ENCODE results near the gene KSR1.
"Not testable (repeated sequence)": the region's sequence is repeated elsewhere in the genome, so short reads cannot be mapped to it uniquely, and the experiment has no call there.

Gene KSR1

DNA sequence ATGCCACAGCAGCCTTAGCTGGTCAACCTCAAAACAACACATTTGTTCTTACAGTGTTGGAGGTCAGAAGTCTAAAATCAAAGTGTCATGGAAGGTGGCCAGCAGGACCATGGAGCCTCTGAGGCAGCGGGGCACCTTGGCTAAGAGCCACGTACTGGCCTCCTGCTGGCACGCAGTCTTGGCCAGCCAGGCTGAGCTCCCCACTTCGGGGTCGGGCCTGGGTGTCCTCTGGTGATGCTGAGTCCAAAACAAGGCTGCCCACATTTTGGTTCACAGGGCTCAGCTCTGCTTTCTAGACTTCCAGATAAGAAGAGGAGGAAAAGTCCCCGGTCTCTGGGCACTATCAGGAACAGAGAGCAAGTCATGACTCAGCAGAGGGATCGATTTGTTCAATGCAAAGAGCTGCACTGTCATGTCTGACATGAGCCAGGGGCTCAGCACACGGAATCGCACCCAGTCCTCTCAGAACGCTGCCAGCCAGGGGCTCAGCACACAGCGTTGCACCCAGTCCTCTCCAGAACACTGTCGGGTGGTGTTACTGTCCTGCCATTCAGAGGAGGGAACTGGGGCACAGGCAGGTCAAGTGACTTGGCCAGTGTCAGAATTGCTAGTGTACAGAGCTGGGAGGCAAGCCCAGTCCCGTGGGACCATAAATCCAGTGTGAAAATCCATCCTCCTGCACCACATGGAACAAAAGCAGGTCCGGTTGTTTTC, 177.2 kb downstream of the KSR1 start:
- no peak for DNase-seq (ENCODE audit: low read depth in 2 of 2)

DNA sequence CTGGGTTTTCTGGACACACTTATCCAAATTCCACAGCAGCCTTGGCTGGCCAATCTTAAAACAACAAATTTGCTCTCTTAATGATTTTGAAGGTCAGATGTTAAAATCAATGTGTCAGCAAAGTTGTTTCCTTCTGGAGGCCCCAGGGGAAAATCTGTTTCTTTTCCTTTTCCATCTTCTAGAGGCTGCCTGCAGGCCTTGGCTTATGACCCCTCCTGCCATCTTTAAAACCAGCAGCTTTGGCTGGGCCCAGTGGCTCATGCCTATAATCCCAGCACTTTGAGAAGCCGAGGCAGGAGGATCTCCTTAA, 177.7 kb downstream of the KSR1 start:
- DNase-seq (ENCODE audit: low read depth in 2 of 2) = no peak

DNA sequence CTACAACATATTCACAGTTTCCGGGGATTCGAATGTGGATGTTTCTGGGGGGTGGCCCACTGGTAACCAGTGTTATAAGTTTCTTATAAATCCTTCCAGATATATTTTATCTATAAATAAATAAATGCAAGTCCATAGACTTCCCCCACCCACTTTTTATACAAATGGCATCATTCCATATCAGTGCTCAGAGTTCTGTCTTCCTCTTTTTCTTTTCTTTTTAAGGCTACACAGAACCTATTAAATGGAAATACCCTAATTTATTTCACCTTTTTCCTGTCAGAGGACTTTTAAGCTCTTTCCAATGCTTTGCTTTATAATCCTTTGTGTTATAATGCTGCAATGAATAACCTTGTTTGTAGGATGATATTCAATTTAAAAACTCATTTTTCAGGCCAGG, 178.5 kb downstream of the KSR1 start:
- DNase-seq (ENCODE audit: low read depth in 2 of 2) = no peak

DNA sequence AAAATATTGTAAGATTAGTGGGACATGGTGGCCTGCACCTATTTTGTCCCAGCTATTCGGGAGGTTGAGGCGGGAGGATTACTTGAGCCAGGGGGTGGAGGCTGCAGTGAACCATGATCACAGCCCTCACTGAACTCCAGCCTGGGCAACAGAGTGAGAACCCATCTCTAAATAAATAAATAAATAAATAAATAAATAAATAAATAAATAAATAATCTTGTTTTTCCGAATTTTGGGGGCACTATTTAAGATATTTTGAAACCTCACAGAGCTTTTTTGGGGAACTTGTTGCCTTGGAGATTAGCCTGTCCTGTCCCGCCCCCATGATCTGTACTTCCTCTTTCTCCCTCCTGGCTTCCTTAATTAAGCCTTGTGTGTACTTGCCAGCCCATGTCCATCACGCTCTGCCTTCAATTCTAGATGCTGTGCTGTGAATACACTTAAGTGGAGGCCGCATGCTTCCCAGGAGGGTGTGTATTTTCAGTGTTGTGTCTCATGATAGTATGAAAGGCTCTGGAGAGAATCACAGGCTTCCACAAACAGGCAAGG, 179.1 kb downstream of the KSR1 start:
- DNase-seq (ENCODE audit: low read depth in 2 of 2) = no peak

DNA sequence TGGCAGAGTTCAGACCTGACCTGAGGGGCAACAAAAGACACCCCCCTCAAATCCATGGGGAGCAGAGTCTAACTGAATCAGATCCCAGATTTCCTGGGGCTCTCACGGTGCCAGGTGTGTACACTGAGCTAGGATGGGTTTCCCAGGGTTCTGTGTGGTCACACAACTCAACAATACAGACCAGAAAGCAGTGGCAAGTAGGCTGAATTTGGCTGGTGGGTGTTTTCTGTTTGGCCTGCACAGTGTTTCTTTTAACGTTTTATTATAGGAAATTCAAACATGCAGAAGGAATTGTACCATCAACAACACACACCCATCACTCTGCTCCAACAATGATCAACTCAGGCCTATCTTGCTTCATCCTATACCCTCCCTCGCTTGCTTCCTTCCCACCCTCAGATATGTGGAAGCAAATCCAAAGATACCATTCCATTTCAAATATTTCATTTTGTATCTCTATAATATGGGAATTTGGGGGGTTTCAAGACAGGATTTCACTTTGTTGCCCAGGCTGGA, 179.8 kb downstream of the KSR1 start:
- not testable (repeated sequence) for DNase-seq (ENCODE audit: low read depth in 2 of 2)

DNA sequence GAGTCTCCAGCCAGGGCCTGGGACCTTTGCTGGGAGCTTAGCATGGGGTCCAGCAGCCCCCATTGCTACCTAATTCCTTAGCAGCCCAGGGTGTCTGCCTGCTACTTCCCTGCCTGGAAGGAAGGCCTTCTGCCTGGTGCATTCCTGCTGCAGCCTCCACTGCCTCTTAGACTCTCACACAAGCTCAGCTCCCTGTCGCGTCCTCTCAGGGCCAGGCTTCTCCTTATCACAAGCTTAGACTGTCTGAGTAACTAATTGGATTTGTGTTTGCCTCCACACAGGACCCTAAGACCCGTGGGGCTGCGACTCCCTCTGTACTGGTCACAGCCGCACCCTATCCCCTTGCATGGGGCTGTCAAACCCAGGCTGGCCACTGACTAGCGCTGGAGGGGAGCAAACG, 181.6 kb downstream of the KSR1 start:
- DNase-seq (ENCODE audit: low read depth in 2 of 2) = not testable (repeated sequence)

DNA sequence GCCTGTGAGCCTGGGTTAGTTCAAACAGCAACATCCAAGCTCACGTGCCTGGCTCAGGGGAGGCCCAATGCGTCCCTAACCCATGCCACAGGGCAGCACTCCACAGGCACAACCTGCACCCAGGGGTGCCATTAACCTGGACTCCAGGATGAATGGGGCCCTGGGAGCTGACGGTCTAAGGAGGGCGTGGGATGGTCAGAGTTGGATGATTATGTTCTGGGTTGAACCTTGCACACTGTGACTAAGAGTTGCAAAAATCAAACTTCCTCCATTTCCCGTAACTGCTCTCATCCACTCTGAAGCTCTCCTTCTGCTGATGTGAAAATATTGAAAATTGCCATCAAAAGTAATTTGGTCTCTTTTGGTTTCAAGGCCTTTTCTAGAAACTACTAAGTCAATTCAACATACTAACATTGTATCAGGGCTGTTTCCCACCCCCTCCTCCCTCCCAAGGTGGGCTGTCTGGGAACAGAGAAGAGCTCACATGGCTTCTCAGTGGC, 182.2 kb downstream of the KSR1 start:
- not testable (repeated sequence) for DNase-seq (ENCODE audit: low read depth in 2 of 2)

DNA sequence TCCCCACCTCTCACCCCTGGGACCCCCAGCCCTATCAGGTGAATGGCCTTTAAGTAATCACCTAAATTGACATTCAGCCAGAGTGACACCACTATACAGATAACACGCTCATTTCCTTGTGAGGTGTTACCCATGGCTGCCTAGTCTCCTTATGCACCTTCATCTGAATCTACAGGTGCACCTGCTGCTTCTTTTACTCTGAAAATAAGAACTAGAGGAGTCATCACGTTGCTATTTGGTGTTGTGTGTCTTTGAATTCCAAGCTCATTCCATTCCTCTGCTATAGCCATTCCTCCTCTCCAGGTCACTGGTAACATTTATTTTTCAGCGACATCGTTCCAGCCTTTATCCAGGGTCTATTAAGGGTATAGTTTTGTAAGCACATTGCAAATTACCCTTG, 184.5 kb downstream of the KSR1 start:
- no peak for DNase-seq (ENCODE audit: low read depth in 2 of 2)

DNA sequence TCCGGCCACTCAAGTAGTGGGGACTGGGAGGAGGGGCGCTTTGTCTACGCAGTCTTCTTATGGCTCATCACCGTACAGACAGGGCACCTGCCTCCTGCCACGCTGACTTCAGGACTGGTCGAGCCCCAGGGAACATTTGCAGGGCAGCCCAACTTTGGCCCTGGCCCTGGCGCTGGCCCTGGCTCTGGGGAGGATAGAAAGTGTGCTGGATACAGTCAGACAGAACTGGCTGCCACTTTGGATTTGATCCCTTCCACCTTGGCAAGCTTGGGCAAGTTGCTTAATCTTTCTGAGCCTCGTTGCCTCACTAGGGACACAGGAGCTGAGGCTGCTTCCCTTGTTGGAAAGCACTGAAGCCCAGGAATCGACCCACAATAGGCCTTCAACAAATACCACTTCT, 188.3 kb downstream of the KSR1 start:
- DNase-seq (ENCODE audit: low read depth in 2 of 2) = no peak

DNA sequence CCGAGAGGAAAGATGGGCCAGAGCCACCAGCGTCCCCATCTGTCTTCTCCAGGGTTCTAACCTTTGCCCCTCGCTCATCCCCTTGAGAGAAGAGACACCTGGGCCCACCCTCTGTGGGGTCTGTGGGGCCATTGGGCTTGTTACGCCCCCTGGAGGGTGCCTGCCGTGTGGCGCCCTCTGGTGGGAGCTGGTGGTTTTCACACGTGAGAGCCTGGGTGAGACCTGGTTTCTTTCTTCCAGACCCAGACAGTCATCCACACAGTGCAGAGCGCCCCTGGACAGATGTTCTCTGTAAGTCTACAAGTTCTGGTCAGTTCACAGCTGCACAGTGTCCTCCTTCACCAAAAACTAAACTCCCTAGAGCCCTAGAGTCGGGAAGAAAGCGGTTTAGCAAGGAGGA, 189.4 kb downstream of the KSR1 start:
- DNase-seq (ENCODE audit: low read depth in 2 of 2) = not testable (repeated sequence)

DNA sequence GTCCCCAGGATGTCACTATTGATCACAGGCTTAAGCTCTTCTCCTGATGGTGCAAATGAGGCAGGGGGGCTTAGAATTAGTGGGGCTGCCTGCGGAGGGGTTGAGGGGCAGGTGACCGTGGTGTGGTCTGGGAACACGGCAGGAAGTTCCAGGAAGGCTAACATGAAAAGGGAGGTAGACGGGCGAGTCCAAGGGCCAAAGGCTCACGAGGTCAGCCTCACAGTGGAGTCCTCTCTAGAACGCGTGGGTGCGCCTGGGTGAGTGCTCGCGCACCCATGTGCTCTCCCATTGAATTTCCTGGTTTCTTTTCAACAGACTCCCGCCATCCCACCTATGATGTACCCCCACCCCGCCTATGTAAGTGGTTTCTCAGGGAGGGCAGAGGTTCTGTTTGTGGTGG, 190.0 kb downstream of the KSR1 start:
- DNase-seq (ENCODE audit: low read depth in 2 of 2) = no peak

DNA sequence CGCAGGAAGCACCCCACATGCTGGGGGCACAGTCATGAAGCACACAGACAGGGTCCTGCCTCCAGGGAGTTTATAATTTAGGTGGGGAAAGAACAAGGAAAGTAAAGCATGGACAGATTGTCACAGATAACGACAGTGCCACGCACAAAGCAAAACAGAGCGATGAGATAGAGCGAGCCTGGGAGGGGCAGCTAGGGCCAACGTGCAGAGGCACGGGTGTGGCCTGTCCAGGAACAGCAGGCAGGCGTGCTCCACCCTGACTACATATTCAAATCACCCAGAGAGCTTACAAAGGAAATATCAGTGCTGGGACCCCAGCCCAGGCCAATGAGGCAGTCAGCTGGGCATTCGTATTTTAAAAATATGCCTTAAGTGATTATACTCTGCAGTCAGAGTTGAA, 191.5 kb downstream of the KSR1 start:
- DNase-seq (ENCODE audit: low read depth in 2 of 2) = no peak

DNA sequence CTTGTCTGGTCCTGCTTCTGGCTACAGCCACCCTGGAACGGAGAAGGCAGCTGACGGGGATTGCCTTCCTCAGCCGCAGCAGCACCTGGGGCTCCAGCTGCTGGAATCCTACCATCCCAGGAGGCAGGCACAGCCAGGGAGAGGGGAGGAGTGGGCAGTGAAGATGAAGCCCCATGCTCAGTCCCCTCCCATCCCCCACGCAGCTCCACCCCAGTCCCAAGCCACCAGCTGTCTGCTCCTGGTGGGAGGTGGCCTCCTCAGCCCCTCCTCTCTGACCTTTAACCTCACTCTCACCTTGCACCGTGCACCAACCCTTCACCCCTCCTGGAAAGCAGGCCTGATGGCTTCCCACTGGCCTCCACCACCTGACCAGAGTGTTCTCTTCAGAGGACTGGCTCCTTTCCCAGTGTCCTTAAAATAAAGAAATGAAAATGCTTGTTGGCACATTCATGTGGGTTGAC, 192.9 kb downstream of the KSR1 start:
- not testable (repeated sequence) for DNase-seq (ENCODE audit: low read depth in 2 of 2)

DNA sequence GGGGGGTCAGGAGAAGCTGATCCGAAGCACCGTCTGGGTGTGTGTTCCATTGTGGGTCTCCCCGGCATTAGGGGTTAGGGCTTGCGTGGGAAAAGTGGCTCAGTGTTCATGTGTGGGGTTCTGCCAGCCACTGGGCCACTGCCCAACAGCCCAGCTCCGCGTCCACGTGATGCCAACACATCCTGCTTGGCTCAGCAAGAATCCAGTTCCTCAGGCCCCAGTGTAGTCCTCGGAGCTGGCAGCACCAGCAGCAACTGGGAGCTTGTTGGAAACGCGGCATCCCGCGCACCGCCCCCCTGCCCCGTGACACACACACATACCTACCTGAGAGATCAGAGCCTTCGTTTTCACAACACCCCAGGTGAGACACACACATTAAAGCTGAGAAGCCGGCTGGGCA, 193.7 kb downstream of the KSR1 start:
- no peak for DNase-seq (ENCODE audit: low read depth in 2 of 2)

DNA sequence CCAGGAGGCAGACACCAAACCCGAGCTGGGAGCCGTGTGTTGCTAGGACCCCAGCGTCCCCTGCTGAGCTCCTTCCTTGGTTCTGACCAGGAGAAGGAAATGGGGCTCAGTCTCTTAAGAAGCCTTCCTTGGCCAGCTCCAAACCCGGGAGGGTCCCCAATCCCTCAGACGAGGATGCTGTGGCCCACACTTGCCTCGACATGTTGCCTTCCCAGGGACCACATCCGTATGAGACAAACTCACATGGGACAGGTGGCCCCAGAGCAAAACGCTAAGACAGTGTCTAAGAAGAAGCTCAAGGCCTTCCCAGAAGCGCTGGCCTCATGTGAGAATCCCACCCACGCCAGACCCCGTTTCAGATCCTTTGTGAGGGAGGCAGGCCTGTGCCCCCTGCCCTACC, 194.6 kb downstream of the KSR1 start:
- no peak for DNase-seq (ENCODE audit: low read depth in 2 of 2)

DNA sequence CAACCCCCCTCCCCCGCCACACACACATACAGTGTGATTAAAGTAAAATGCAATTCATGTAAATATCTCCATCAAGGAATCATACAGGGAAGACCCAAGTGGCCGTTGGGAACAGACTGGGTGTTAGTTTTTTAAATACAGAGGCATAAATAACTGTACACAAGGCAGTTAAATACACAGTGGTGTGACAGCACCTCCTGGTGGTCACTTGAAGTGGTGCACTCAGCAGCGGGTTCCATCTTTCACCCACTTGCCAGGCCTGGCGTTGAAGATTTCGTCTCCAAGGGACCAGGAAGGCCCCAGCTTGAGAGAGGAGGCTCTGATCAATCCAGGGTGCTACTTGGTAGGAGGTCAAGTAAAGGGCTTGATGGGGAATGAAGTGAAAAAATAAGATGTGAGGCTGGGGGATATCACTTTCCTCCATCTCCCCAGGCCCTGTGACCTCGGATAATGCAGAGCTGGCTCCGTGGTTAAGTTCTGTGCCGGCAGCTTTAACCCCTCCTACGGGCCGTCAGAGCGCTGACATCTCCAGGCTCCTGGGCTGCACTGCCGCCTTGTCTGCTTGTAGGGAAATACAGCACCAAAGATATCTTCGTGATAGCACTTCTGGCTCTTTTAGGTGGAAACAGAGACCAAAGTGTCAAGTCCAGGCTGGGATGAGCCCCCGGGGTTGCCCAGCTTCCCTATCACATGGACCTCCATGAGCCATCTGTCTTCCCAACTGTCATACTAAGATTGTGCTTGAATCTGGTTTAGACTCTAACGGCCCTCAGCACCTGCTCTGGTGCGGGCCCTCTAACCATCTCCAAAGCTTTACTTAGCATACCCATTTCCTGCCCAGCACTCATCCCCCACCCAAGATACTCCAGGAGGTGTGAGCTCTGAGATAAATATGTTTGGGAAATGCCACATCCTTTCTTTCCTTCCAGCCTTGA, 195.4 kb downstream of the KSR1 start:
- DNase-seq (ENCODE audit: low read depth in 2 of 2) = no peak

DNA sequence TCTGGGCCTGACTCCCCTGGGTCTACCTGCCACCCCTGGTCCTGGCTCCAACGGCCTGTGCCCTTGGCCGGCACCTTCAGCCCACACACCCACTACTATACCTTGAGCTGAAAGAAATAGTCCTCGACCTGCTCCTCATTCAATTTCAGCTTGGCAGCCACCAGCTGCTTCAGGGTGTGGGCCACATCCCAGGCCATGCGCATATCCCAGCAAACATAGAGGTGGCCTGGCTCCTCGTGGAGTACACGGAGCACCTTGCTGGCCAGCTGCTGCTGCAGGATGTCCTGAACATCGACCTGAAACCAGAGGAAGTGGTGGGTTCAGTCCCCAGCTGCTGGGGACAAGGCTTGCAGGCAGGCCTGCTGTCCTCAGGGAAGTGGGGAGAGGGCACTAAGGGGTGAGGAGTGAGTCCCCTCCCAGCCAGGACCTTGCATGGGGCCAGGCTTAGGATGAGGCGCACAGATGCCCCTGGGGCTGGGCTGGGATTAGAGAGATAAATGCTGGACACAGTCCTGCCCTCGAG, 197.3 kb downstream of the KSR1 start:
- not testable (repeated sequence) for DNase-seq (ENCODE audit: low read depth in 2 of 2)

DNA sequence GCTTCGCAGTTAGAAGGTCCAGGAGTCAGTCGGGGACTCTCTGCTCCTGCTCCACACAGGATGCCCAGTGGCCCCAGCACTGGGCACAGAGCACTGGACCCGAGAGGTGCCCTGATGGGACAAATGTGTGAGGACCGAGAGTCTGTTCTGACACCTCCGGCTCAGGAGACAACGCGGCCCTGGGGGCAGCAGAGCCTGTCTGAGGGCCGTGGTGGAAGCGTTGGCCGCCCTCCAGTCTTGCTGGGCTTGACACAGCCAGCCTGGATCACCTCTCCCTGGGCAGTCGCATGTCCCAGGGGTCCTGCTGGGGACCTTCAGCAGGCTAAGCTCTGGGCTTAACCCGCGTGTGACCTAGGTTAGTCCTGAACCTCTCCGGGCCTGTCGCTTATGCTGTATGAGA, 197.9 kb downstream of the KSR1 start:
- no peak for DNase-seq (ENCODE audit: low read depth in 2 of 2)

DNA sequence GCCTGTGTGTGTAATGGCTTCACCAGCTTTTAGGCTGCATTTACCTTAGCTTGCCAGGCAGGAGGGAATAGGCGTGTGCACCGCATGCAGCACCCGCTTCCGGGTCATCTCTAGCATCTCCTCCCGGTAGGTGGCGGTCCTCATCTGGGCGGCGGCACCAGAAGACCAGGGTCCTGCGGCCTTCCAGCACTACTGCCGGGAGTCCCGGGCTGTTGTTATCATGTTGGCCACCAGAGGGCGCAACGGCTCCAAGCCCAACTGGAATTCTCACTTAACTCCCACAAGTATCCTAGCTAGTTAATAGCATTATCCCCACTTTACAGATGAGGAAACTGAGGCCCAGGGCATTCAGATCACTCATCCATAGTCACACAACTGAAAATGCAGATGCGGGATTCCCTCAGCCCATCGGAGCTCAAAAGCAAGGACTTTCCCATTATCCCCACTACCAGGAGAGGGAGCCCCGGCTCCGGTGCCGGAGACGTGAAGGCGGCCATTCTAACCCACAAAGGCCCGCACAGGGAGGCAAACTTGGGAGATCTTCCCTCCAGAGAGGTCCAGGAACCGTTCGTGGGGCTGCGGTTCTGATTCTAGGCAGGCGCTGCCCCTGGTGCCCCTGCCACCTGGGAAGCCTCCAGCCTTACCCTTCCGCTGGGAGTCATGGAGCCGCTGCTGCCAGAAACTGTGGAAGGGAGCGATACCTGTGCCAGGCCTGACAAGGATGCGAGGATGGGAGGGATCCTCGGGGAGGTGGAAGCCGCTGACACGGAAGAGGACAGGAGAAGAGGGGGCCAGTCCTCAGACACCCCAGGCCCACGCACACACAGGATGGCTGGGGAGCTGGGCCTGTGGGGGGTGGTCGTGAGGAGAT, 198.6 kb downstream of the KSR1 start:
- peak in 1 of 2 experiments; percentile 8 for DNase-seq (ENCODE audit: low read depth in 2 of 2)

DNA sequence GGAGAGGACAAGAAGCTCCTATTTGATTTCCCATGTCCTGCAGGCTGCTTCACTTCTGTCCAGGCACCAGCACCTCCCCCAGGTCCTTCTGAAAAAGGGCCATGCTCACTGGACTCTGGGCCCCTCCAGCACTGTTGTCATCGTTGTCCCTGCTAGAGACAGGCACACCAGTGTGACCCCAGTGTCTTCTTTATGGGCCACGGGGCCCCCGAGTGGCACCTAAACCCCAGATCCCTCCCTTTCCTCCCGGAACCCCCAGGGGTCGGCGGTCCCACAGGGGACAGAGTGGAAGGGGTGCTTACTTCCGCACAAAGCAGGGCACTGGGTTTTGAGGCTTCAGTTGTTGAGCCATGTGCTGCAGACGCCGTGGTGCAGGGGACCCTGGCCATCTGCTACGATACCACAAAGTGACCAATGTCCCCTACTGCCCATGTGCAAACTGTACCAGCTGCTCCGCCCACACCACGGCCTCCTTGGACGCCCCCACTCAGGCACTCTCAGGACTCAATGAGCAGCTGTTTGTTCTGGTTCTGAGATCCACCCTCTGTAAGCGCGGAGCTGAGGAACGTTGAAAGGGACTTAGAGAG, 199.4 kb downstream of the KSR1 start:
- not testable (repeated sequence) for DNase-seq (ENCODE audit: low read depth in 2 of 2)

DNA sequence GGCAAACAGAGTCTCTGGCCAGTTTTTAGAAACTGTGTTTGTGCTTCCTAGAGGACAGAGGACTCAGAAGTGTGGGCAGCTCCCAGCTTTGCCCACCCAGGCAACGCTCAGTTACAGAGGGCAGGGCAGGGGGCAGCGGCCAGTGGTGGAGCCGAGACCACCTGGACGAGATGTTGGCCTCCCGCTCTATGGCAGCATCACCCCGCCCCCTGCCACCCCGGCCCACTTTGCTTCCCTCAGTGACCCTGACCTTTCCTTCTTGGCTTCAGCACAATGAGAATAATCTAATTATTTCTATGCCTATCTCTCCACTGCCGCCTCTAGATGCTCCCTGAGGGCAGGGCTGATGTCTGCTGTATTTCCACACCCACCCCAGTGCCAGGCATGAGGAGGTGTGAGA, 200.4 kb downstream of the KSR1 start:
- not testable (repeated sequence) for DNase-seq (ENCODE audit: low read depth in 2 of 2)
